NK-92 (cell line): ENCODE results near the gene TMEM144.

ENCODE experiments used
- DNase-seq: peaks from one replicate; lab custom pipeline; 2025; ENCODE audit not compliant: unreplicated experiment; lab: John Stamatoyannopoulos, UW

The TMEM144 gene

GRCh38 chr4:158295053-158295452 is 84.8 kb downstream of the TMEM144 start:
- no peak for DNase-seq

- DNase-seq, result no peak
Measured at GRCh38 chr4:158297866-158298265, 87.6 kb downstream of the TMEM144 start.

GRCh38 chr4:158299459-158300007 is 89.2 kb downstream of the TMEM144 start:
- DNase-seq, result no peak

- no peak for DNase-seq
Measured at GRCh38 chr4:158300012-158300411, 89.7 kb downstream of the TMEM144 start.

GRCh38 chr4:158302076-158302866 is 92.0 kb downstream of the TMEM144 start:
- no peak for DNase-seq

- no peak for DNase-seq
Measured at GRCh38 chr4:158304694-158305093, 94.4 kb downstream of the TMEM144 start.
